Mononuclear cell (primary cell): ENCODE measurements around the gene TMEM187. TPM values are rescaled to one million over a fixed set of nuclear protein-coding genes. Genes with fewer than 3 reads are reported as not detected.

Source experiments
- H3K27me3 ChIP-seq: 2 replicates; pipeline ENCODE4 v1.6.0; 2011; ENCODE audit warnings: low read length, control low read depth; ENCODE audit not compliant: insufficient read depth
- H3K4me1 ChIP-seq: 2 replicates; pipeline ENCODE4 v1.5.1; 2011; ENCODE audit warnings: mild to moderate bottlenecking, low read length, control low read depth; ENCODE audit not compliant: insufficient read depth
- H3K4me3 ChIP-seq: 2 replicates; pipeline ENCODE4 v1.5.1; 2011; ENCODE audit warnings: mild to moderate bottlenecking, low read length, moderate library complexity
- H3K9me3 ChIP-seq: 2 replicates; pipeline ENCODE4 v1.5.1; 2011; ENCODE audit warnings: low read depth, mild to moderate bottlenecking, control low read depth, low read length
- total RNA-seq: library from RNA; depleted of rRNA; stranded (reverse); fragments of >200 nt; gene quantifications from one replicate; pipeline ENCODE4 v1.2.3, GENCODE V29; 2012

The TMEM187 gene
- total RNA-seq, result 1.8 TPM

GRCh38 chrX:153972368-153973126 is at the start of gene TMEM187:
Gene TMEM187 (plus strand): TSS chrX:153972754. CDS start chrX:153982063, 9,309 bp downstream.
- Histone ChIP-seq H3K4me3 (peak within 1 kb of the TSS; percentile 90), H3K27me3 (no peaks in the 10 kb centered on the region), H3K9me3 (no peaks in the 10 kb centered on the region), H3K4me1 (peaks cover 45% of the 10 kb centered on the region)

GRCh38 chrX:153922932-153923857 is 49.4 kb upstream of the TMEM187 start:
- H3K27me3 ChIP-seq, result no peaks in the 10 kb centered on the region
- H3K4me3 ChIP-seq, result no peak overlapping the region
- peaks cover 40% of the 10 kb centered on the region for H3K4me1 ChIP-seq

GRCh38 chrX:153924149-153924861 is 48.2 kb upstream of the TMEM187 start:
- H3K27me3 ChIP-seq, result no peaks in the 10 kb centered on the region
- H3K9me3 ChIP-seq, result no peaks in the 10 kb centered on the region
- peaks cover 48% of the 10 kb centered on the region for H3K4me1 ChIP-seq
- peak overlapping the region; percentile 67 for H3K4me3 ChIP-seq

More at GRCh38 chrX:153922932-153923857, 49.4 kb upstream of the TMEM187 start:
- no peaks in the 10 kb centered on the region for H3K9me3 ChIP-seq

GRCh38 chrX:153925387-153925738 is 47.2 kb upstream of the TMEM187 start:
- Histone ChIP-seq H3K9me3 (no peaks in the 10 kb centered on the region), H3K4me3 (peak overlapping the region; percentile 67), H3K4me1 (peaks cover 54% of the 10 kb centered on the region)

GRCh38 chrX:153925739-153926551 is 46.6 kb upstream of the TMEM187 start, which contains the start of gene ARHGAP4:
Gene ARHGAP4 (minus strand): TSS chrX:153926264. CDS start chrX:153926202, 62 bp downstream.
- no peaks in the 10 kb centered on the region for H3K27me3 ChIP-seq
- peak within 1 kb of the TSS; percentile 67 for H3K4me3 ChIP-seq
- peaks cover 54% of the 10 kb centered on the region for H3K4me1 ChIP-seq
- H3K9me3 ChIP-seq, result no peaks in the 10 kb centered on the region

More at GRCh38 chrX:153925387-153925738, 47.2 kb upstream of the TMEM187 start:
- no peaks in the 10 kb centered on the region for H3K27me3 ChIP-seq

GRCh38 chrX:153926552-153926857 is 46.0 kb upstream of the TMEM187 start:
- Histone ChIP-seq H3K27me3 (no peaks in the 10 kb centered on the region), H3K4me3 (peak overlapping the region; percentile 67), H3K9me3 (no peaks in the 10 kb centered on the region), H3K4me1 (peaks cover 52% of the 10 kb centered on the region)

GRCh38 chrX:153926858-153927671 is 45.5 kb upstream of the TMEM187 start:
- H3K27me3 ChIP-seq, result no peaks in the 10 kb centered on the region
- no peaks in the 10 kb centered on the region for H3K9me3 ChIP-seq
- peaks cover 46% of the 10 kb centered on the region for H3K4me1 ChIP-seq
- peak overlapping the region; percentile 67 for H3K4me3 ChIP-seq

GRCh38 chrX:153927672-153927921 is 45.0 kb upstream of the TMEM187 start:
- peaks cover 42% of the 10 kb centered on the region for H3K4me1 ChIP-seq

GRCh38 chrX:153927922-153928760 is 44.4 kb upstream of the TMEM187 start:
- Histone ChIP-seq H3K9me3 (no peaks in the 10 kb centered on the region), H3K4me3 (peak overlapping the region; percentile 67), H3K4me1 (peaks cover 37% of the 10 kb centered on the region), H3K27me3 (no peaks in the 10 kb centered on the region)

More at GRCh38 chrX:153927672-153927921, 45.0 kb upstream of the TMEM187 start:
- Histone ChIP-seq H3K27me3 (no peaks in the 10 kb centered on the region), H3K4me3 (peak overlapping the region; percentile 67), H3K9me3 (no peaks in the 10 kb centered on the region)

GRCh38 chrX:153928846-153929245 is 43.7 kb upstream of the TMEM187 start:
- Histone ChIP-seq H3K27me3 (no peaks in the 10 kb centered on the region), H3K4me3 (no peak overlapping the region), H3K9me3 (no peaks in the 10 kb centered on the region), H3K4me1 (peaks cover 36% of the 10 kb centered on the region)

GRCh38 chrX:153929576-153929975 is 43.0 kb upstream of the TMEM187 start:
- H3K4me3 ChIP-seq, result no peak overlapping the region
- peaks cover 40% of the 10 kb centered on the region for H3K4me1 ChIP-seq
- H3K27me3 ChIP-seq, result no peaks in the 10 kb centered on the region
- no peaks in the 10 kb centered on the region for H3K9me3 ChIP-seq

- Histone ChIP-seq H3K27me3 (no peaks in the 10 kb centered on the region), H3K4me3 (no peak overlapping the region), H3K4me1 (peaks cover 34% of the 10 kb centered on the region), H3K9me3 (no peaks in the 10 kb centered on the region)
Measured at GRCh38 chrX:153930011-153930910, 42.3 kb upstream of the TMEM187 start.
